HUES48 (cell line): ENCODE measurements around the gene SMIM31.
A peak's percentile ranks its signal among the peaks of the same experiment; 100 is the strongest.

Source experiments
- H3K27ac ChIP-seq: one replicate; pipeline ENCODE4 v1.7.0; 2013; ENCODE audit warnings: low read depth, low read length, inconsistent platforms
- H3K27me3 ChIP-seq: 2 replicates; pipeline ENCODE4 v1.6.1; 2013; ENCODE audit warnings: mild to moderate bottlenecking, low read length; ENCODE audit not compliant: control insufficient read depth, insufficient read depth
- H3K36me3 ChIP-seq: 2 replicates; pipeline ENCODE4 v1.6.1; 2013; ENCODE audit warnings: low read length; ENCODE audit not compliant: control insufficient read depth, insufficient read depth
- H3K4me1 ChIP-seq: 2 replicates; pipeline ENCODE4 v1.6.1; 2013; ENCODE audit warnings: mild to moderate bottlenecking, low read length; ENCODE audit not compliant: control insufficient read depth, insufficient read depth
- H3K4me3 ChIP-seq: 2 replicates; pipeline ENCODE4 v1.5.1; 2013; ENCODE audit warnings: mild to moderate bottlenecking, low read depth, low read length
- H3K9ac ChIP-seq: 2 replicates; pipeline ENCODE4 v1.6.1; 2013; ENCODE audit warnings: mild to moderate bottlenecking, low read depth, low read length, moderate library complexity
- H3K9me3 ChIP-seq: 2 replicates; pipeline ENCODE4 v1.6.1; 2013; ENCODE audit warnings: low read length; ENCODE audit not compliant: control insufficient read depth, insufficient read depth

SMIM31 gene

GRCh38 chr4:164783976-164784375 lies 30.0 kb downstream of the SMIM31 start:
- Histone ChIP-seq H3K4me1 (peaks cover 16% of the 10 kb centered on the region), H3K9me3 (no peaks in the 10 kb centered on the region), H3K27ac (no peak overlapping the region), H3K36me3 (no peaks in the 10 kb centered on the region), H3K9ac (no peak overlapping the region), H3K27me3 (no peaks in the 10 kb centered on the region), H3K4me3 (no peak overlapping the region)

GRCh38 chr4:164789047-164789446 lies 35.1 kb downstream of the SMIM31 start:
- Histone ChIP-seq H3K27ac (peak overlapping the region; percentile 58), H3K36me3 (no peaks in the 10 kb centered on the region), H3K9me3 (no peaks in the 10 kb centered on the region), H3K27me3 (no peaks in the 10 kb centered on the region), H3K4me1 (peaks cover 20% of the 10 kb centered on the region), H3K4me3 (no peak overlapping the region), H3K9ac (no peak overlapping the region)

GRCh38 chr4:164790249-164790648 lies 36.3 kb downstream of the SMIM31 start:
- no peaks in the 10 kb centered on the region for H3K27me3 ChIP-seq

GRCh38 chr4:164799410-164799809 lies 45.5 kb downstream of the SMIM31 start:
- Histone ChIP-seq H3K4me3 (no peak overlapping the region), H3K9me3 (no peaks in the 10 kb centered on the region), H3K36me3 (no peaks in the 10 kb centered on the region), H3K27ac (peak overlapping the region; percentile 90), H3K9ac (peak overlapping the region; percentile 7; the same call in 1 of the 2 replicates), H3K27me3 (no peaks in the 10 kb centered on the region), H3K4me1 (peaks cover 27% of the 10 kb centered on the region)

More at GRCh38 chr4:164790249-164790648, 36.3 kb downstream of the SMIM31 start:
- peaks cover 15% of the 10 kb centered on the region for H3K4me1 ChIP-seq
- no peak overlapping the region; the same call in 1 of the 2 replicates for H3K9ac ChIP-seq
- H3K27ac ChIP-seq, result no peak overlapping the region
- no peaks in the 10 kb centered on the region for H3K9me3 ChIP-seq
- no peaks in the 10 kb centered on the region for H3K36me3 ChIP-seq
- no peak overlapping the region for H3K4me3 ChIP-seq

- Histone ChIP-seq H3K27me3 (no peaks in the 10 kb centered on the region), H3K9ac (no peak overlapping the region), H3K27ac (no peak overlapping the region), H3K36me3 (no peaks in the 10 kb centered on the region), H3K4me1 (peaks cover 34% of the 10 kb centered on the region), H3K9me3 (no peaks in the 10 kb centered on the region), H3K4me3 (no peak overlapping the region)
These were observed 46.9 kb downstream of the SMIM31 start for GRCh38 chr4:164800786-164801185.

GRCh38 chr4:164802301-164802901 lies 48.5 kb downstream of the SMIM31 start:
- Histone ChIP-seq H3K4me1 (peaks cover 36% of the 10 kb centered on the region), H3K27me3 (no peaks in the 10 kb centered on the region), H3K9me3 (no peaks in the 10 kb centered on the region), H3K36me3 (no peaks in the 10 kb centered on the region), H3K9ac (no peak overlapping the region), H3K27ac (no peak overlapping the region), H3K4me3 (no peak overlapping the region)

- Histone ChIP-seq H3K4me3 (no peak overlapping the region), H3K9me3 (no peaks in the 10 kb centered on the region), H3K36me3 (no peaks in the 10 kb centered on the region), H3K4me1 (peaks cover 34% of the 10 kb centered on the region), H3K9ac (no peak overlapping the region), H3K27ac (no peak overlapping the region), H3K27me3 (no peaks in the 10 kb centered on the region)
These were observed 49.8 kb downstream of the SMIM31 start for GRCh38 chr4:164803702-164804101.

- H3K36me3 ChIP-seq, result no peaks in the 10 kb centered on the region
- no peaks in the 10 kb centered on the region for H3K9me3 ChIP-seq
- peak overlapping the region; percentile 81 for H3K27ac ChIP-seq
- H3K4me3 ChIP-seq, result no peak overlapping the region
- H3K9ac ChIP-seq, result peak overlapping the region; percentile 18; the same call in 1 of the 2 replicates
- peaks cover 16% of the 10 kb centered on the region for H3K4me1 ChIP-seq
- no peaks in the 10 kb centered on the region for H3K27me3 ChIP-seq
These were observed 53.7 kb downstream of the SMIM31 start for GRCh38 chr4:164807611-164808010.

- Histone ChIP-seq H3K9ac (no peak overlapping the region), H3K27me3 (no peaks in the 10 kb centered on the region), H3K4me1 (peaks cover 30% of the 10 kb centered on the region), H3K36me3 (no peaks in the 10 kb centered on the region), H3K27ac (peak overlapping the region; percentile 35), H3K4me3 (no peak overlapping the region), H3K9me3 (no peaks in the 10 kb centered on the region)
These were observed 59.6 kb downstream of the SMIM31 start for GRCh38 chr4:164813554-164813953.

GRCh38 chr4:164815711-164816110 lies 61.8 kb downstream of the SMIM31 start:
- no peaks in the 10 kb centered on the region for H3K36me3 ChIP-seq
- no peaks in the 10 kb centered on the region for H3K27me3 ChIP-seq
- no peak overlapping the region for H3K4me3 ChIP-seq
- H3K9ac ChIP-seq, result no peak overlapping the region
- peak overlapping the region; percentile 59 for H3K27ac ChIP-seq
- peaks cover 39% of the 10 kb centered on the region for H3K4me1 ChIP-seq
- H3K9me3 ChIP-seq, result no peaks in the 10 kb centered on the region

- Histone ChIP-seq H3K9me3 (no peaks in the 10 kb centered on the region), H3K27ac (no peak overlapping the region), H3K36me3 (no peaks in the 10 kb centered on the region), H3K4me3 (no peak overlapping the region), H3K9ac (no peak overlapping the region), H3K4me1 (peaks cover 44% of the 10 kb centered on the region), H3K27me3 (no peaks in the 10 kb centered on the region)
These were observed 65.4 kb downstream of the SMIM31 start for GRCh38 chr4:164819366-164819765.
